ENCODE measurements around the gene CYFIP1.

Gene CYFIP1

GRCh38 chr15:22950256-22950990, 29.7 kb downstream of the CYFIP1 start:
- no peak for DNase-seq (ENCODE audit: low read depth)

GRCh38 chr15:22949074-22949547, 31.1 kb downstream of the CYFIP1 start:
- DNase-seq (ENCODE audit: low read depth) = no peak

GRCh38 chr15:22948056-22948455, 32.1 kb downstream of the CYFIP1 start:
- DNase-seq (ENCODE audit: low read depth) = no peak

GRCh38 chr15:22947101-22948000, 32.8 kb downstream of the CYFIP1 start:
- DNase-seq (ENCODE audit: low read depth) = no peak

GRCh38 chr15:22945071-22945470, 35.1 kb downstream of the CYFIP1 start:
- DNase-seq (ENCODE audit: low read depth) = no peak

DNA sequence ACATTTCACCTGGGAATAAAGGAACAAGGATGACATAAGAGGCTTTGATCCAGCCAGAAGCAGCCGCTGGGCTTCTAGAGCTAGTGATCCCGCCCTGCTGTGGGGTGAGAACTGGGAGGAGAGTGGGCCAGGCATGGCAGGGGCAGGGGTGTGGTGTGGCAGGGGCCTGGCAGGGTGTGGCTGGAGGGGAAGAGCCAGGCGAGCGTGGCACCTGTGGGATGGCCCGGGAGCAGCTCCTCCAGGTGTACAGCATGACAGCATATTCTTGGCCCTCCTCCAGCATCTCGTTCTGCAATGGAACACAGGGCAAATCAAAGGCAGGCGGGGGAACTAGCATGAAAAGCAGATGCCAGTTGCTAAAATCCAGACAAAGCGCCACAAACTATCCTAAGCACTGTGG, 35.5 kb downstream of the CYFIP1 start:
- DNase-seq (ENCODE audit: low read depth) = no peak

- no peak for DNase-seq (ENCODE audit: low read depth)
These were observed 37.3 kb downstream of the CYFIP1 start for GRCh38 chr15:22942877-22943276.

DNA sequence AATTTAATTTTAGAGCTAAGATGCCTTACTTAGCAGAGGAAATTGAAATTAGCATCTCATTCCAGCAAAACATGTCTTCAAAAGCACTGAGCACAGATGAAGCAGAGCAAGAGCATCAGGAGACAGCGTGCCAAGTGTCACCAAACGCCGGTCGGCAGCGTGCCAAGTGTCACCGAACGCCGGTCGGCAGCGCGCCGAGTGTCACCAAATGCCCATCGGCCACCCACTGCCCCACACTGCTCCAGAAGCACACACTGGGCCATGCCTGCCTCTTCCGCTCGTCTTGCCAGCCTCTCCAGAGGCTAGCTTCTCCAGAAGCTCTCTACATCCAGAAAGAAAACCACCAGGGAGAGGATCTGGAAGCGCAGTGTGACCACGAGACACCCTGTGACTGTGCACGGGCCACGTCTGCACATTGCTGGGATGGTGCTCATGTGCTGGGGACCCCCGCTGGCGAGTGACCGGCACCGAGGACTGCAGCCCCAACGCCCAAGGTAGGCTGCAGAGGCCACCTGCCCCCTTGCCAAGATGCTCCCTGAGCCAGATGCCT, 37.8 kb downstream of the CYFIP1 start:
- DNase-seq (ENCODE audit: low read depth) = no peak

DNA sequence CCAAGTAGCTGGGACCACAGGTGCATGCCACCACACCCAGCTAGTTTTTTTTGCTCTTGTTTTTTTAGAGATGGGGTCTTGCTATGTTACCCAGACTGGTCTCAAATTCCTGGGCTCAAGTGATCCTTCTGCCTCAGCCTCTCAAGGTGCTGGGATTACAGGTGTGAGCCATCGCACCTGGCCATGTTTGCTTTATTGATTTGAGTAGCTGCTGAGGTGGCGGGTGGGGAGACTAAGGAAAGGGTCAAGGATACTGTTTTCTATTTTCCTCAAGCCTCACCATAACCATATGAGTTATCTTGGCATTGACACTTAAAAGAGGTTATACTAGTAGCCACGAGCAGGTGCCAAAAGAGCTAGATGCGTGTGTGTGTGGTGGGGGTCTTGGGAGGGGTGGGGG, 39.0 kb downstream of the CYFIP1 start:
- no peak for DNase-seq (ENCODE audit: low read depth)

GRCh38 chr15:22939652-22940061, 40.5 kb downstream of the CYFIP1 start:
- DNase-seq (ENCODE audit: low read depth) = no peak

GRCh38 chr15:22939051-22939450, 41.1 kb downstream of the CYFIP1 start:
- DNase-seq (ENCODE audit: low read depth) = no peak

- DNase-seq (ENCODE audit: low read depth) = no peak
These were observed 43.3 kb downstream of the CYFIP1 start for GRCh38 chr15:22936577-22937472.

DNA sequence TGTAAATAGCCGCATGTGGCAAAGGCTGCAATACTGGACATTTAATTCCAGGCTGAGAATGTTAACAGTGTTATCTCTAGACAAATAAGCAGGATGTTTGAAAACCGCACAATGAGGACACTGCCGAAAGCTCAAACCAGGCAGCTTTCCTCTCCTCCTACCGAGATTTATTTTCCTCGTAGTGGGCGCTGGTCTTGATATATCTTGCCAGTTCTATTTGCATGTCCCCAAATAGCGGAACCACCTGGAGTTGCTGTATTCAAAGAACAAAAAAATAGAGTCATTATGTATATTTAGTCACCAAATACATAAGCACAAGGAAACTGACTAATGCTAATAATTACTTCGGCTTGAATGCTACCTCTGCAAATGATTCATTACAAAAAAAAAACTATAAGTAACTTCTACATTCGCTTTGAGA, 46.5 kb downstream of the CYFIP1 start:
- DNase-seq (ENCODE audit: low read depth) = no peak

DNA sequence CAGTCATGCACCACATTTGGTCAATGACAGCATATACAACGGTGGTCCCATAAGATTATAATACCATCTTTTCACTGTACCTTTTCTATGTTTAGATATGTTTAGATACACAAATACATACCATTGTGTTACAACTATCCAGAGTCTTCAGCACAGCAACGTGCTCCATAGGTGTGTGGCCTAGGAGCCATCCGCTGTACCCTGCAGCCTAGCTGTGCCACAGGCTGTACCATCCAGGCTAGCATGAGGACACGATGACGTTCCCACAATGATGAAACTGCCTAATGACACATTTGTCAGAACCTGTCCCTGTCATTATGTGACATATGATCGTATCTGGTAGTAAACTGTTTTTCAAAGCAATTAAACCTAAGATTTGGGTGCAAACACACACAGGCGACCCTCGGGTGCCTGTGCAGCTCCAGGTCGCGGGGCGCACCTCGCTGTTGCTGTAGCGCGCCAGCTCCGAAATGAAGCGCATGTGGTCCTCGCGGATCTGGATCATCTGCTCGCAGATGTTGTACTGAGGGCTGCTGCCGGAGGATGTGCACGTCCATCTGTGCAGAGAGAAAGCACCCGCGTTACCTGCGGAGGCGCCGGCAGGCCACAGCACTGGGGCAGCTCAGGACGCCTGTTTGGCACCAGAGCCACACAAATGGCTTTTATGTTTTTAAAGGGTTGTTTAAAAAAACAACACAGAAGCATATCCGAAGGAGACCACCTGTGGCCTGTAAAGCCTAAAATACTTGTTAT, 48.2 kb downstream of the CYFIP1 start:
- no peak for DNase-seq (ENCODE audit: low read depth)

DNA sequence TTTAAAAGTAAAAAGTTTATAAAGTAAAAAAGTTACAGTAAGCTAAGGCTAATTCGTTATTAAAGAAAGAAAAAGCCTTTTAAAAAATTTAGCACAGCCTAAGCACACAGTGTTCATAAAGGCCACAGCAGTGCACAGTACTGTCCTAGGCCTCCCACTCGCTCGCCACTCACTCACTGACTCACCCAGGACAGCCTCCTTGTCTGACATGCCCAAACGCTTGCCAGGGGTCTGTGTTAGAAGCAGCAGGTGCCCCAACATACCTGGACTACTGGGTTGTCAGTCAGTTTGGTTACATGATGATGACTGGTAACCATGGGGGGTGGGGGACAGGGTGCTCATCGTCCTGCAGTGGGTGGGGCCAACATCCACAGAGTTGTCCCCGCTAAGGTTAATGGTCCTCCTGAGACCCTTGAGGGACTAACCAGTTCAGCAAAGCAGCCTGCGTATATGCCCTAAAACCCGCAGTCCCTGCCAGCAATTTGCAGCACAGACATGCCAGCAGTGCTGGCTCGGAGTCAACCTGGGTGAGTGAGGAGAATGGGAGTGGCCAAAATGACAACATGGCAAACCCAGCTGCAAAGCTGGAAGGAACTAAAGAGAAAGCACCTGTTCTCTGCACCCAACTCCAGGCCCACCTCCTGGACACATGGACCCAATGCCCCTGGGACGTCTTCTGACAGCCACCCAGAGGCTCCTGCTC, 49.2 kb downstream of the CYFIP1 start:
- no peak for DNase-seq (ENCODE audit: low read depth)

- no peak for DNase-seq (ENCODE audit: low read depth)
These were observed 52.4 kb downstream of the CYFIP1 start for GRCh38 chr15:22927761-22928160.

GRCh38 chr15:22925875-22926274, 54.3 kb downstream of the CYFIP1 start:
- DNase-seq (ENCODE audit: low read depth) = no peak

- DNase-seq (ENCODE audit: low read depth) = no peak
These were observed 58.2 kb downstream of the CYFIP1 start for GRCh38 chr15:22922003-22922402.

GRCh38 chr15:22919171-22919570, 61.0 kb downstream of the CYFIP1 start:
- DNase-seq (ENCODE audit: low read depth) = no peak

DNA sequence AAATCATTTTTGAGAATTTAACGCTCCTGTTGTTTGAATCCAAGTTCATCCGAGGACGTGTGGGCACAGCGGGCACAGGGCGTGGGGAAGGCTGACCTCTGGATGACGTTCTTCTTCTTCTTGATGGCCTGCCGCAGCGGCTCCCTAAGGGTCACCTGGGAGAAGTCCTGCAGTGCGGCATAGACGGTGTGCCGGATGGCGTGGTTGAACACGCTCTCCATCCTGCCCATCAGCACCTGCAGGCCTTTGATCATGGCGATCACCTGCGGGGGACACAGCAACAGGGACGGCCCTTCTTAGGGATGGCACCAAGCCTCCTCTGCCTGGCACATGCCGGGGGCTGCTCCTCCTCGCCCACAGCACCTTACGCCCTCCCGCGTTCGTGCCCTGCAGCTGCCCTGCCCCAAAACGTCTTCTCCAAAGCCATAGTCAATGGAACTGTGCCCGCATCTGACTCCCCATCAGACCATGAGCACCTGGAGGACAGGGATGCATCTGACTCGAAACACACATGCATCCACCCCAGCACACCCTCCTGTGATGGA, 61.5 kb downstream of the CYFIP1 start:
- no peak for DNase-seq (ENCODE audit: low read depth)

All from stimulated activated CD8-positive, alpha-beta memory T cell treated with anti-CD3 and anti-CD28 coated beads, Interleukin-12 subunit alpha, Interleukin-12 subunit beta, amount 100 ng/mL, for 4 hours (primary cell).